HG03066 (cell line): Measurements from ENCODE around the gene PDLIM5.
"Not testable (repeated sequence)": the region's sequence is repeated elsewhere in the genome, so short reads cannot be mapped to it uniquely, and the experiment has no call there.

Source experiments
- ATAC-seq: cut with Tn5 transposase; IDR thresholded peaks from one replicate; pipeline ENCODE4 v1.9.1; 2021; ENCODE audit warnings: low read depth; ENCODE audit not compliant: unreplicated experiment

PDLIM5 gene

GRCh38 chr4:94550352-94550751 is 98.6 kb downstream of the PDLIM5 start:
- ATAC-seq = no peak

- ATAC-seq = no peak
Measured at GRCh38 chr4:94550851-94551250, 99.1 kb downstream of the PDLIM5 start.

- ATAC-seq = no peak
Measured at GRCh38 chr4:94551643-94552564, 100.2 kb downstream of the PDLIM5 start.

GRCh38 chr4:94556047-94556446 is 104.3 kb downstream of the PDLIM5 start:
- ATAC-seq = not testable (repeated sequence)

- ATAC-seq = not testable (repeated sequence)
Measured at GRCh38 chr4:94557632-94558031, 105.9 kb downstream of the PDLIM5 start.

GRCh38 chr4:94558392-94558904 is 106.7 kb downstream of the PDLIM5 start:
- no peak for ATAC-seq

GRCh38 chr4:94559351-94559806 is 107.6 kb downstream of the PDLIM5 start:
- ATAC-seq = no peak

GRCh38 chr4:94561249-94562024 is 109.7 kb downstream of the PDLIM5 start:
- no peak for ATAC-seq

GRCh38 chr4:94562285-94562684 is 110.5 kb downstream of the PDLIM5 start:
- no peak for ATAC-seq

GRCh38 chr4:94564252-94564651 is 112.5 kb downstream of the PDLIM5 start:
- ATAC-seq = no peak

- ATAC-seq = no peak
Measured at GRCh38 chr4:94566420-94566819, 114.7 kb downstream of the PDLIM5 start.

GRCh38 chr4:94567811-94568210 is 116.1 kb downstream of the PDLIM5 start:
- no peak for ATAC-seq

GRCh38 chr4:94570558-94570957 is 118.8 kb downstream of the PDLIM5 start:
- ATAC-seq = no peak

GRCh38 chr4:94571298-94571697 is 119.6 kb downstream of the PDLIM5 start:
- no peak for ATAC-seq

GRCh38 chr4:94571715-94572114 is 120.0 kb downstream of the PDLIM5 start:
- ATAC-seq = no peak

- no peak for ATAC-seq
Measured at GRCh38 chr4:94574050-94574449, 122.3 kb downstream of the PDLIM5 start.

- ATAC-seq = no peak
Measured at GRCh38 chr4:94574616-94575015, 122.9 kb downstream of the PDLIM5 start.

- no peak for ATAC-seq
Measured at GRCh38 chr4:94575652-94576051, 123.9 kb downstream of the PDLIM5 start.

GRCh38 chr4:94576210-94576609 is 124.5 kb downstream of the PDLIM5 start:
- no peak for ATAC-seq

GRCh38 chr4:94577136-94577535 is 125.4 kb downstream of the PDLIM5 start:
- ATAC-seq = no peak

GRCh38 chr4:94578195-94578594 is 126.5 kb downstream of the PDLIM5 start:
- no peak for ATAC-seq
